ENCODE results near the gene CFAP57.

DNA sequence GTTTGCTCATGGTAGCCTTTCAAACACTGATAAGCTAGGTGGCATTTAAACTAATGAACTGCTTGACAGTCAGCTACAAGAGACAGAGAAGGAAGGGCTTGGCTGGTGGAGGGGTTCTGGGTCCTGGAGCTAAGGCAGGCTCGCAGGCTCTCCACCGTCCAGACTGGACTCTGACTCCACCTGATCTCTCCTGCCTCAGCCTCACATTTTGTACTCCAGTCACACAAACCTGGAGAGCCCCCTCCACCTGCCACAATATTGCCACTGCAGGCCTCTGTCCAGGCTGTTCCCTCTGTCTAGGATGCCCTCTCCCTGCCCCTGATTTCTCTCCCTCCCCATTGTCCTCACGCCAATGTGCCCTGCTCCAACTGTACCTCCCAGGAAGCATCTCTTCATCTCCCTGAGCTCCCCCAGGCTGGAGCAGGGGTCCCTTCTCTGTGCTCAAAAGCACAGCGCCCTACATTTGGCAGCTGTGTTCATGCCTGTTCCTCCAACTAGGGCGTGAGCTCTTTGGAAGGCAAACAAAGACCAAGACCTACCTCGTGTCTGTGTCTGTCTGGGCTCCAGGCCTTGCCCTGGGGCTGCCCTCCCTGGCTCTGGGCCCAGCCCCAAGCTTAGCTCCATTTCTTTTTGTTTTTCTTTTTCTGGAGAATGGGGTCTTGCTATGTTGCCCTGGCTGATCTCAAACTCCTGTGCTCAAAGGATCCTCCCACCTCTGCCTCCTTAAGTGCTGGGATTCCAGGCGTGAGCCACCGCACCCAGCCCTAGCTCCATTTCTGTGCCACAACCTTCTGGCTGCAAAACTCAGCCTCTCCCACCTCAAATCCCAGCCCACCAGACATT, 131.6 kb downstream of the CFAP57 start:
- TF ChIP-seq SMC3 (IDR thresholded peaks at IDR 0.05; ENCODE audit: low read depth, low read length) (no peak), POLR2A (IDR thresholded peaks at IDR 0.05; ENCODE audit: low read depth, low read length) (no peak), RAD21 (IDR thresholded peaks at IDR 0.05; ENCODE audit: low read length) (no peak), CEBPB (IDR thresholded peaks at IDR 0.05; ENCODE audit: low read depth, low read length) (no peak), MXI1 (IDR thresholded peaks at IDR 0.05; ENCODE audit: borderline replicate concordance, low read depth, low read length) (no peak), CHD1 (IDR thresholded peaks at IDR 0.05; ENCODE audit: low read depth, low read length) (no peak), MAFK (IDR thresholded peaks at IDR 0.05; ENCODE audit: low read depth, low read length) (no peak), BHLHE40 (IDR thresholded peaks at IDR 0.05; ENCODE audit: low read depth, low read length) (no peak)
- TF ChIP-seq, protein P1, sequence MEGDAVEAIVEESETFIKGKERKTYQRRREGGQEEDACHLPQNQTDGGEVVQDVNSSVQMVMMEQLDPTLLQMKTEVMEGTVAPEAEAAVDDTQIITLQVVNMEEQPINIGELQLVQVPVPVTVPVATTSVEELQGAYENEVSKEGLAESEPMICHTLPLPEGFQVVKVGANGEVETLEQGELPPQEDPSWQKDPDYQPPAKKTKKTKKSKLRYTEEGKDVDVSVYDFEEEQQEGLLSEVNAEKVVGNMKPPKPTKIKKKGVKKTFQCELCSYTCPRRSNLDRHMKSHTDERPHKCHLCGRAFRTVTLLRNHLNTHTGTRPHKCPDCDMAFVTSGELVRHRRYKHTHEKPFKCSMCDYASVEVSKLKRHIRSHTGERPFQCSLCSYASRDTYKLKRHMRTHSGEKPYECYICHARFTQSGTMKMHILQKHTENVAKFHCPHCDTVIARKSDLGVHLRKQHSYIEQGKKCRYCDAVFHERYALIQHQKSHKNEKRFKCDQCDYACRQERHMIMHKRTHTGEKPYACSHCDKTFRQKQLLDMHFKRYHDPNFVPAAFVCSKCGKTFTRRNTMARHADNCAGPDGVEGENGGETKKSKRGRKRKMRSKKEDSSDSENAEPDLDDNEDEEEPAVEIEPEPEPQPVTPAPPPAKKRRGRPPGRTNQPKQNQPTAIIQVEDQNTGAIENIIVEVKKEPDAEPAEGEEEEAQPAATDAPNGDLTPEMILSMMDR (conservative IDR thresholded peaks at IDR 0.05; ENCODE audit: low read depth, low read length): no peak
- TF ChIP-seq, protein P2, sequence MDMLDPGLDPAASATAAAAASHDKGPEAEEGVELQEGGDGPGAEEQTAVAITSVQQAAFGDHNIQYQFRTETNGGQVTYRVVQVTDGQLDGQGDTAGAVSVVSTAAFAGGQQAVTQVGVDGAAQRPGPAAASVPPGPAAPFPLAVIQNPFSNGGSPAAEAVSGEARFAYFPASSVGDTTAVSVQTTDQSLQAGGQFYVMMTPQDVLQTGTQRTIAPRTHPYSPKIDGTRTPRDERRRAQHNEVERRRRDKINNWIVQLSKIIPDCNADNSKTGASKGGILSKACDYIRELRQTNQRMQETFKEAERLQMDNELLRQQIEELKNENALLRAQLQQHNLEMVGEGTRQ (IDR thresholded peaks at IDR 0.05; ENCODE audit: low read depth, low read length): no peak
- TF ChIP-seq, protein P3, sequence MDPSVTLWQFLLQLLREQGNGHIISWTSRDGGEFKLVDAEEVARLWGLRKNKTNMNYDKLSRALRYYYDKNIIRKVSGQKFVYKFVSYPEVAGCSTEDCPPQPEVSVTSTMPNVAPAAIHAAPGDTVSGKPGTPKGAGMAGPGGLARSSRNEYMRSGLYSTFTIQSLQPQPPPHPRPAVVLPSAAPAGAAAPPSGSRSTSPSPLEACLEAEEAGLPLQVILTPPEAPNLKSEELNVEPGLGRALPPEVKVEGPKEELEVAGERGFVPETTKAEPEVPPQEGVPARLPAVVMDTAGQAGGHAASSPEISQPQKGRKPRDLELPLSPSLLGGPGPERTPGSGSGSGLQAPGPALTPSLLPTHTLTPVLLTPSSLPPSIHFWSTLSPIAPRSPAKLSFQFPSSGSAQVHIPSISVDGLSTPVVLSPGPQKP (IDR thresholded peaks at IDR 0.05; ENCODE audit: borderline replicate concordance, low read depth, low read length): no peak

Data from IMR-90 (cell line).